Right lung (tissue), 10 donors: ENCODE data around the gene MUC12. TPM values are rescaled to one million over a fixed set of nuclear protein-coding genes. Genes with fewer than 3 reads are reported as not detected.
"Not testable (repeated sequence)": the region's sequence is repeated elsewhere in the genome, so short reads cannot be mapped to it uniquely, and the experiment has no call there.

Source experiments
- DNase-seq, 2 donors: peaks; one replicate each; pipeline ENCODE4 v3.0.0-alpha.2; 2013
- long read RNA-seq, 8 donors: transcript quantifications; one replicate each; lab custom pipeline, GENCODE V29; 2026
- polyA plus RNA-seq, 5 donors: library from polyadenylated mRNA; unstranded; fragments of 120-200 nt; gene quantifications; one replicate each; pipeline versions ENCODE4 v1.2.1 to v1.2.3, GENCODE V29; 2013; ENCODE audit warnings: inconsistent platforms in 1 of 5, low replicate concordance in 1 of 5; ENCODE audit not compliant: insufficient read length in 5 of 5, insufficient read depth in 1 of 5

MUC12 gene
- 1 to 10 TPM in 2 of 5 donors, under 1 TPM in 3; 0.54 to 2.6 (median 0.93) TPM for polyA plus RNA-seq
- long read RNA-seq, donor 1, transcript MUC12-205 (2 exons, 675 nt) = major isoform, 5 of 6 reads
- long read RNA-seq, donor 1, partial matches to known transcripts = 0 of 6 reads
- long read RNA-seq, donor 1, other reads (novel, unspliced or antisense) = 0 of 6 reads
- long read RNA-seq, donor 2 = 0 reads
- long read RNA-seq, donor 3 = 0 reads
- long read RNA-seq, donor 4, partial matches to known transcripts = 0 of 1 reads
- long read RNA-seq, donor 4, other reads (novel, unspliced or antisense) = 0 of 1 reads
- long read RNA-seq, donor 5 = 0 reads
- long read RNA-seq, donor 6, partial matches to known transcripts = 0 of 4 reads
- long read RNA-seq, donor 6, other reads (novel, unspliced or antisense) = 0 of 4 reads
- long read RNA-seq, donor 7, partial matches to known transcripts = 0 of 2 reads
- long read RNA-seq, donor 7, other reads (novel, unspliced or antisense) = 0 of 2 reads
- long read RNA-seq, donor 8 = 0 reads

GRCh38 chr7:100969066-100969615, at the start of gene MUC12:
Gene MUC12, plus strand, starts transcription at chr7:100969565. Its CDS starts 58 bp downstream, at chr7:100969623.
- DNase-seq = no peak

GRCh38 chr7:100919779-100920437, 49.5 kb upstream of the MUC12 start:
- not testable (repeated sequence) for DNase-seq

DNA sequence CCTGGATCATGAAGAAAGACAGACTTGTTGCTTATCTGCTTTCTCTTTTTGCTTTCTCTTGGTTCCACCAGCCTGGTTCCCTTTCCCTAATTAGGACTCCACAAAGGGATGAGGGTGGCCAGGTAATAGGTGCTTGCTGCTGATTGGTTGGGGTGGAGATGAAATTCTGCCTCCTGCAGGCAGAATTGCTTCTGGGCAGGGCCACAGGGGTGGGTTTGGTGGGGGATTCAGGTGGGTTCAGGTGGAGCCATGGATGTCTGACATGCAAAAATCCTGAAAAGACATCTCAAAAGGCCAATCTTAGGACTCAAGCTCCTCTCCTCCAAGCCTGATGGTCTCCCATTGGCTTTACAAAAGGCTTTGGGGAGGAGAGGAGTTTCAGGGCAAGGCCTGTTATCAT, 48.3 kb upstream of the MUC12 start:
- no peak for DNase-seq

- DNase-seq = not testable (repeated sequence)
Observed at GRCh38 chr7:100923616-100924015, 45.7 kb upstream of the MUC12 start.

GRCh38 chr7:100929808-100930174, 39.6 kb upstream of the MUC12 start:
- no peak for DNase-seq

GRCh38 chr7:100933734-100934133, 35.6 kb upstream of the MUC12 start:
- no peak for DNase-seq

DNA sequence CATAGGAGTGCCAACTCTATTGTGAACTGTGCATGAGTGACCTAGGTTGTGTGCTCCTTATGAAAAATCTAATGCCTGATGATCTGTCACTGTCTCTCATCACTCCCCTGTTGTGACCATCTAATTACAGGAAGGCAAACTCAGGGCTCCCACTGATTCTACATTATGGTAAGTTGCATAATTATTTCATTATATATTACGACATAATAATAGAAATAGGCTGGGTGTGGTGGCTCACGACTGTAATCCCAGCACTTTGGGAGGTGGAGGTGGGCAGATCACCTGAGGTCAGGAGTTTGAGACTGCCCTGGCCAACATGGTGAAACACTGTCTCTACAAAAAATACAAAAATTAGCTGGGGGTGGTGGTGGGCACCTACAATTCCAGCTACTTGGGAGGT, 34.0 kb upstream of the MUC12 start:
- DNase-seq = not testable (repeated sequence)

- DNase-seq = not testable (repeated sequence)
Observed at GRCh38 chr7:100936167-100936566, 33.2 kb upstream of the MUC12 start.

DNA sequence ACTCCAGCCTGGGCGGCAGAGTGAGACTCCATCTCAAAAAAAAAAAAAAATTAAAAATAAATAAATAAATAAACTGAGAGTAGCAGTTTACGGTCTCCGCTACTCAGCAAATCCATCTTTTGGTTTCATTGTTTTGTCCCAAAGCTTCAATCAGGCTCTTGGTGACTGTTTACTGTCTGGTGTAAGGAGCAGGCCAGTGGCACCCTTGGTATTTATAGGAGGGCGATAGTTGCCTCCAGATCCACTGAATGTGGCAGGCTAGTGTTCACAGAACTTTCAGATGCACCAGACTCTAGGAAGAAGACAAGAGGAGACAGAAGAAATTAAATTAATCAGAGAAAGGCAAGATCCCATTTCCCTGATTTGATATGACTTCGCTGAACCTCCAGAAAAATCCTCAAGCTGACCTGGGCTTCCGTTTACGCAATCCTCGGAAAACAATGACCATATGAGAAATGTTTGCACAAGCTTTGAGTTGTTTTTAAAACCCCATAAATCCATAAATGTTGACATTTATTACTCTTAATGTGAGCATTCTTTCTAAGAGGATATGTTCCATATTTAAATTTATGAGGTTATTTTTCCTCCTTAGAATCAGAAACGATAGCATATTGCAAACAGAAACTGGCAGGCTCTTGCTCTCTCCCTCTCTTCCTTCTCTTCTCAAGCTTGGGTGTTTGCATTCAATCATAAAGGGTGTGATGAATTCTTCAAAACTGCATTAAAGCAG, 27.2 kb upstream of the MUC12 start:
- peak; percentile 40 to 45 for DNase-seq

- no peak for DNase-seq
Observed at GRCh38 chr7:100943693-100944092, 25.7 kb upstream of the MUC12 start.

GRCh38 chr7:100944138-100944537, 25.2 kb upstream of the MUC12 start:
- no peak for DNase-seq

GRCh38 chr7:100946111-100946510, 23.3 kb upstream of the MUC12 start:
- no peak for DNase-seq

DNA sequence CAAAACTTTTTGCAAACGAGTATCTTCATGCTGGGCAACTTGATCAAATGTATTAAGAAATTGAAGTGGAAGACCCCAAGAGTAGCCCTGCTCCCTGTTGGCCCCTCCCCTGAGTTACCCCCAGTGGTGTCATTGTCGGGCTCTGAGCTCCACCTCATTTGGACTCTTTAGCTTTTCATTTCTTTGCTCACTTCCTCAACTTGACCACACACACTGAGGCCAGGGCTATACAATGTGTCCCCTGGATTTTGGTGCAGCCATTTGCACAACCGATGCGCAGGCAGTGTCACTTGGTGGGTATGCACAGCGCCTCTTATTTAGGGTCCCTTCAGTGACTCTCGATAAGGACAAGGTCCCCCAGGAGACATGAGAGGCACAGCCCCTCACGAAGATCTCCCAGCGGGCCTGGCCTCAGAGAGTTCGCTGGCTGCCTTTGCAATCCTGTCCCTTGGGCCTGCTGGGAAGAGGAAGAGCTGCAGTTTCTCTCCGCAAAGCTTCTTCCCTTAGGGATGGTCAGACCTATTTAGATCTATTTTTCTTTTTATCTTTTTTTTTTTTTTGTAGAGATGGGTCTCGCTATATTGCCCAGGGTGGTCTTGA, 22.5 kb upstream of the MUC12 start:
- no peak for DNase-seq

- no peak for DNase-seq
Observed at GRCh38 chr7:100947792-100948191, 21.6 kb upstream of the MUC12 start.

GRCh38 chr7:100949227-100949932, 20.0 kb upstream of the MUC12 start, which contains the start of gene MUC3A:
Gene MUC3A, plus strand, starts transcription at chr7:100949534. Its CDS starts 91 bp downstream, at chr7:100949625.
- DNase-seq = no peak

DNA sequence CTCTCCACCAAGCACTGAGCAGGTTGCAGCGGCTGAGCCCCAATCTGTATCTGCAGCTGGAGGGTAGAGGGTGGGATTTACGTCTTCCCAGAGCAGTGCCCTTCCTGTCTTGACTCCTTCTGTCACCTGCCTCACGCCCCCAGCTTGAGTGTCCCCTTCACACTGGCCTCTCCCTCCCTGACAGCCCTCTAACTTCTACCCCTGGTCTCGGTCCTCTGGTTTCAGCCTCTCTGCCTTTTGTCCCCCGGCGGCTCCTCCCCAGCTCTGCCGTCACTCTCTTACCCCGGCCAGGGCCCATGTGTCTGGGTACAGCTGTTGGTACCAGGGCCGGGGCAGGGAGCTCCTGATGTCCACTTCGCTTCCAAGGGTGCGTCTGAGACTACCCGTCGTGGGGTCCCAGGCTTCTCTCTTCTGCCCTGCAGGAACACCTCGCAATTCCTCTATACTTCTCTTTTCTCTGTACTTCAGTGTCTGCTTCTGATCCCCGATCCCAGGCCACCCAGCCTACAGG, 19.4 kb upstream of the MUC12 start:
- DNase-seq = no peak

- no peak for DNase-seq
Observed at GRCh38 chr7:100951172-100951571, 18.2 kb upstream of the MUC12 start.

DNA sequence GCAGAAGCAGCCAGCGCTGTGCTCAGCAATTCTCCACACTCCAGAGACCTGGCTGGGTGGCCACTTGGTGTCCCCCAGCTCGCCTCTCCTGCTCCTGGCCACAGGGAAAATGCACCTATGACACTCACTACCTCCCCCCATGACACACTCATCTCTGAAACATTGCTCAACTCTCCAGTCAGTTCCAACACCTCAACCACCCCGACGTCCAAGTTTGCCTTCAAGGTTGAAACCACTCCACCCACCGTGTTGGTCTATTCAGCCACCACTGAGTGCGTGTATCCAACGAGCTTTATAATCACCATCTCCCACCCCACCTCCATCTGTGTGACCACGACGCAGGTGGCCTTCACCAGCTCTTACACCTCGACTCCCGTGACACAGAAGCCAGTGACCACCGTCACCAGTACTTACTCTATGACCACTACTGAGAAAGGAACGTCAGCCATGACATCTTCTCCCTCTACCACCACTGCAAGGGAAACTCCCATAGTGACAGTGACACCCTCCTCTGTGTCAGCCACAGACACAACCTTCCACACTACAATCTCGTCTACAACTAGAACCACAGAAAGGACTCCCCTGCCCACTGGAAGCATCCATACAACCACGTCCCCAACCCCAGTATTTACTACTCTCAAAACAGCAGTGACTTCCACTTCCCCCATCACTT, 17.3 kb upstream of the MUC12 start:
- DNase-seq = no peak

- no peak for DNase-seq
Observed at GRCh38 chr7:100952641-100953040, 16.7 kb upstream of the MUC12 start.
